PC-9 (cell line): ENCODE results near the gene NFS1. TPM values are rescaled to one million over a fixed set of nuclear protein-coding genes. Genes with fewer than 3 reads are reported as not detected.

Experiments used
- BruUV-seq: library from RNA; stranded (reverse); fragments of 400-500 nt; replicated peaks from 2 replicates; lab custom pipeline; 2021; lab: Mats Ljungman, UMichigan
- CTCF ChIA-PET: fragments of 300-600 bp; sonication (Branson Sonifier 250); formaldehyde crosslinking; loops from one replicate; lab custom pipeline; 2022; ENCODE audit warnings: antibody characterized with exemption; lab: Charles Lee
- POLR2A ChIA-PET: fragments of 300-600 bp; sonication (Branson Sonifier 250); formaldehyde crosslinking; loops from one replicate; lab custom pipeline; 2022; ENCODE audit warnings: antibody characterized with exemption; ENCODE audit not compliant: unreplicated experiment; lab: Charles Lee
- DNase-seq, 2 experiments: peaks; one replicate each; pipeline versions ENCODE4 v3.0.0 to v3.0.0-alpha.2; 2015 to 2022; ENCODE audit warnings: mixed read lengths in 1 of 2
- H2AFZ ChIP-seq: fragments of 200-600 bp; sonication (generic); 2 replicates; pipeline ENCODE4 v1.8.1; 2017; ENCODE audit warnings: antibody characterized with exemption
- H3F3A ChIP-seq: fragments of 200-600 bp; sonication (generic); 2 replicates; pipeline ENCODE4 v1.8.1; 2017; ENCODE audit warnings: antibody characterized with exemption, mild to moderate bottlenecking, low read depth; ENCODE audit not compliant: insufficient read depth
- H3K27ac ChIP-seq: fragments of 200-600 bp; sonication (generic); 2 replicates; pipeline ENCODE4 v1.6.1; 2016; ENCODE audit warnings: mixed run types
- H3K27me3 ChIP-seq: fragments of 200-600 bp; sonication (generic); 2 replicates; pipeline ENCODE4 v1.6.1; 2016; ENCODE audit warnings: low read depth, mixed run types; ENCODE audit not compliant: insufficient read depth
- H3K36me3 ChIP-seq: fragments of 200-600 bp; sonication (generic); 2 replicates; pipeline ENCODE4 v1.6.1; 2016; ENCODE audit warnings: low read depth, mixed run types
- H3K4me1 ChIP-seq: fragments of 200-600 bp; sonication (generic); replicated peaks from 2 replicates; pipeline ENCODE4 v1.6.1; 2016; ENCODE audit warnings: mixed run types; ENCODE audit not compliant: insufficient read depth
- H3K4me2 ChIP-seq: fragments of 200-600 bp; sonication (generic); 2 replicates; pipeline ENCODE4 v1.6.1; 2017; ENCODE audit warnings: mixed run types
- H3K4me3 ChIP-seq: fragments of 200-600 bp; sonication (generic); 2 replicates; pipeline ENCODE4 v1.6.1; 2016; ENCODE audit warnings: mixed run types
- H3K79me2 ChIP-seq: fragments of 200-600 bp; sonication (generic); 2 replicates; pipeline ENCODE4 v1.6.1; 2017; ENCODE audit warnings: low read depth, mixed run types
- H3K9me2 ChIP-seq: fragments of 200-600 bp; sonication (generic); 2 replicates; pipeline ENCODE4 v1.8.1; 2017; ENCODE audit warnings: mild to moderate bottlenecking; ENCODE audit not compliant: insufficient read depth
- H3K9me3 ChIP-seq: fragments of 200-600 bp; sonication (generic); 2 replicates; pipeline ENCODE4 v1.8.1; 2016; ENCODE audit warnings: low read depth; ENCODE audit not compliant: insufficient read depth
- H4K20me1 ChIP-seq: fragments of 200-600 bp; sonication (generic); 2 replicates; pipeline ENCODE4 v1.8.1; 2017; ENCODE audit not compliant: insufficient read depth
- CTCF ChIP-seq: fragments of 200-600 bp; sonication (generic); conservative IDR thresholded peaks from 2 replicates; pipeline ENCODE4 v1.6.1; 2017; ENCODE audit warnings: mixed run types, antibody characterized with exemption, mild to moderate bottlenecking, moderate library complexity
- EZH2 ChIP-seq: fragments of 200-600 bp; sonication (generic); IDR thresholded peaks from 2 replicates; pipeline ENCODE4 v1.8.0; 2017; ENCODE audit warnings: antibody characterized with exemption, low read depth
- intact Hi-C: fragments of 100-400 bp; cut with micrococcal nuclease; formaldehyde crosslinking; loops from one replicate; pipeline ENCODE4 v1.10.0; 2022; ENCODE audit not compliant: unreplicated experiment
- total RNA-seq: library from RNA; stranded (reverse); gene quantifications from 2 replicates; pipeline ENCODE4 v1.2.3, GENCODE V29; 2021

Gene NFS1
- total RNA-seq, 1 experiment from 2014 or later, result 65.0 TPM

GRCh38 chr20:35730583-35731468 lies 31.7 kb upstream of the NFS1 start:
- CTCF ChIA-PET, result no interaction called here
- peaks cover 84% of the 10 kb centered on the region for H3F3A ChIP-seq
- no peaks in the 10 kb centered on the region for H3K9me3 ChIP-seq
- peaks cover 97% of the 10 kb centered on the region for H3K79me2 ChIP-seq
- H3K36me3 ChIP-seq, result peaks cover 87% of the 10 kb centered on the region
- no peak overlapping the region for H3K4me2 ChIP-seq
- BruUV-seq, result no TSS peak
- TF ChIP-seq CTCF, result no peak
- TF ChIP-seq EZH2, result no peak
- H3K4me1 ChIP-seq, result peaks cover 19% of the 10 kb centered on the region; the same call in 1 of the 2 replicates
- H3K27ac ChIP-seq, result no peak overlapping the region
- intact Hi-C loops, result loop anchor here (1.0 kb wide), 1 partner anchor 8 kb away; no protein-coding TSS in a partner anchor
- peaks cover 98% of the 10 kb centered on the region for H4K20me1 ChIP-seq
- H3K9me2 ChIP-seq, result no peaks in the 10 kb centered on the region
- no peak overlapping the region for H2AFZ ChIP-seq
- POLR2A ChIA-PET, result interaction anchor here (0.6 to 1.0 kb wide), 2 partner anchors 12 to 194 kb away, joined by 3 to 18 read pairs; no protein-coding TSS in a partner anchor
- DNase-seq, result no peak
- no peak overlapping the region for H3K4me3 ChIP-seq
- H3K27me3 ChIP-seq, result no peaks in the 10 kb centered on the region

- H3F3A ChIP-seq, result peaks cover 83% of the 10 kb centered on the region
- ChIA-PET POLR2A (interaction anchor here (0.7 to 1.0 kb wide), 2 partner anchors 13 to 189 kb away, joined by 4 to 18 read pairs; no protein-coding TSS in a partner anchor), CTCF (interaction anchor here (0.7 kb wide), 1 partner anchor 36 kb away, joined by 4 read pairs; no protein-coding TSS in a partner anchor)
- no peaks in the 10 kb centered on the region for H3K9me2 ChIP-seq
- peaks cover 97% of the 10 kb centered on the region for H3K79me2 ChIP-seq
- no peak for TF ChIP-seq EZH2
- no peak for TF ChIP-seq CTCF
- no peak overlapping the region for H3K27ac ChIP-seq
- DNase-seq, result no peak
- no peaks in the 10 kb centered on the region for H3K27me3 ChIP-seq
- no peak overlapping the region for H3K4me2 ChIP-seq
- no peaks in the 10 kb centered on the region for H3K9me3 ChIP-seq
- intact Hi-C loops, result no loop called here
- peaks cover 98% of the 10 kb centered on the region for H4K20me1 ChIP-seq
- peaks cover 86% of the 10 kb centered on the region for H3K36me3 ChIP-seq
- H3K4me3 ChIP-seq, result no peak overlapping the region
- H2AFZ ChIP-seq, result no peak overlapping the region
- no TSS peak for BruUV-seq
- H3K4me1 ChIP-seq, result peaks cover 11% of the 10 kb centered on the region; the same call in 1 of the 2 replicates
These were observed 30.9 kb upstream of the NFS1 start for GRCh38 chr20:35729836-35730582.

- H4K20me1 ChIP-seq, result peaks cover 98% of the 10 kb centered on the region
- no peaks in the 10 kb centered on the region for H3K9me2 ChIP-seq
- BruUV-seq, result no TSS peak
- H3K4me1 ChIP-seq, result 0 out of 2 replicates have a peak, but pooled peaks cover 4% of the 10 kb centered on the region
- ChIA-PET CTCF (interaction anchor here (0.5 to 0.7 kb wide), 2 partner anchors 35 to 156 kb away, joined by 4 read pairs; no protein-coding TSS in a partner anchor), POLR2A (interaction anchor here (0.7 kb wide), 1 partner anchor 190 kb away, joined by 4 read pairs; no protein-coding TSS in a partner anchor)
- H3K79me2 ChIP-seq, result peaks cover 97% of the 10 kb centered on the region
- no peaks in the 10 kb centered on the region for H3K27me3 ChIP-seq
- intact Hi-C loops, result no loop called here
- no peak for DNase-seq
- no peaks in the 10 kb centered on the region for H3K9me3 ChIP-seq
- TF ChIP-seq EZH2 (no peak), CTCF (no peak)
- peaks cover 82% of the 10 kb centered on the region for H3F3A ChIP-seq
- no peak overlapping the region for H3K4me2 ChIP-seq
- H2AFZ ChIP-seq, result no peak overlapping the region
- peaks cover 86% of the 10 kb centered on the region for H3K36me3 ChIP-seq
- no peak overlapping the region for H3K4me3 ChIP-seq
- H3K27ac ChIP-seq, result no peak overlapping the region
These were observed 30.2 kb upstream of the NFS1 start for GRCh38 chr20:35729283-35729807.
